WTC11 (cell line): ENCODE results near the gene CZIB. TPM values are rescaled to one million over a fixed set of nuclear protein-coding genes. Genes with fewer than 3 reads are reported as not detected.

Experiments
- ATAC-seq: fragments of 200-7000 bp; cut with Tn5 transposase; 2 replicates; pipeline ENCODE4 v1.10.0; 2021; ENCODE audit warnings: mild to moderate bottlenecking, moderate library complexity
- CTCF ChIA-PET: fragments of 300-600 bp; sonication (Branson Sonifier 250); formaldehyde crosslinking; loops from one replicate; lab custom pipeline; 2021; ENCODE audit warnings: antibody characterized with exemption; lab: Charles Lee
- POLR2A ChIA-PET: fragments of 350-600 bp; sonication (Branson Sonifier 250); formaldehyde crosslinking; loops from one replicate; lab custom pipeline; 2021; ENCODE audit warnings: antibody characterized with exemption; lab: Charles Lee
- DNase-seq: peaks from one replicate; pipeline ENCODE4 v3.0.0; 2021; ENCODE audit warnings: low spot score
- H3K27ac Mint-ChIP-seq: 2 replicates; pipeline ENCODE4 v1.8.0; 2021; ENCODE audit warnings: mixed read lengths
- H3K27me3 Mint-ChIP-seq: 2 replicates; pipeline ENCODE4 v1.8.0; 2021; ENCODE audit warnings: low read depth, mild to moderate bottlenecking, moderate library complexity, mixed read lengths
- H3K36me3 Mint-ChIP-seq: 2 replicates; pipeline ENCODE4 v1.8.0; 2021; ENCODE audit warnings: mixed read lengths
- H3K4me1 Mint-ChIP-seq: 2 replicates; pipeline ENCODE4 v1.8.0; 2022; ENCODE audit warnings: mixed read lengths
- H3K4me3 Mint-ChIP-seq: 2 replicates; pipeline ENCODE4 v1.8.0; 2021; ENCODE audit warnings: mild to moderate bottlenecking, moderate library complexity, mixed read lengths
- H3K9me3 Mint-ChIP-seq: 2 replicates; pipeline ENCODE4 v1.8.0; 2021; ENCODE audit warnings: mixed read lengths
- EMX1 ChIP-seq: fragments of 250-450 bp; sonication (Bioruptor Pico); IDR thresholded peaks from 2 replicates; pipeline ENCODE4 v1.8.0; 2021; ENCODE audit warnings: mild to moderate bottlenecking
- GABPB1 ChIP-seq: sonication (generic); formaldehyde crosslinking; IDR thresholded peaks from 2 replicates; pipeline ENCODE4 v1.8.1; 2023; ENCODE audit warnings: mild to moderate bottlenecking, missing genetic modification reagents
- GRHL2 ChIP-seq: fragments of 250-450 bp; sonication (Bioruptor Pico); IDR thresholded peaks from 2 replicates; pipeline ENCODE4 v1.8.0; 2022; ENCODE audit warnings: mild to moderate bottlenecking, moderate library complexity; ENCODE audit not compliant: insufficient replicate concordance, severe bottlenecking
- HMGA2 ChIP-seq: fragments of 250-450 bp; sonication (Bioruptor Pico); IDR thresholded peaks from 2 replicates; pipeline ENCODE4 v1.4.0; 2021; ENCODE audit warnings: mild to moderate bottlenecking, moderate library complexity
- NFYB ChIP-seq: sonication (generic); formaldehyde crosslinking; conservative IDR thresholded peaks from 2 replicates; pipeline ENCODE4 v1.8.0; 2022; ENCODE audit warnings: low read depth, missing genetic modification reagents
- PRRX2 ChIP-seq: fragments of 250-450 bp; sonication (Bioruptor Pico); IDR thresholded peaks from 2 replicates; pipeline ENCODE4 v1.8.0; 2021; ENCODE audit warnings: mild to moderate bottlenecking
- SMAD4 ChIP-seq: sonication (generic); formaldehyde crosslinking; IDR thresholded peaks from 2 replicates; pipeline ENCODE4 v1.8.0; 2022; ENCODE audit warnings: mild to moderate bottlenecking, missing genetic modification reagents
- SP1 ChIP-seq: sonication (generic); formaldehyde crosslinking; conservative IDR thresholded peaks from 2 replicates; pipeline ENCODE4 v1.8.1; 2022; ENCODE audit warnings: missing genetic modification reagents
- ZNF138 ChIP-seq: sonication (generic); formaldehyde crosslinking; conservative IDR thresholded peaks from 2 replicates; pipeline ENCODE4 v1.8.1; 2022; ENCODE audit warnings: mild to moderate bottlenecking, moderate library complexity, missing genetic modification reagents
- ZNF232 ChIP-seq: sonication (generic); formaldehyde crosslinking; IDR thresholded peaks from 2 replicates; pipeline ENCODE4 v1.8.0; 2022; ENCODE audit warnings: mild to moderate bottlenecking, missing genetic modification reagents
- ZNF317 ChIP-seq: sonication (generic); formaldehyde crosslinking; IDR thresholded peaks from 2 replicates; pipeline ENCODE4 v1.8.1; 2023; ENCODE audit warnings: low read depth, mild to moderate bottlenecking, moderate library complexity, missing genetic modification reagents, borderline replicate concordance
- total RNA-seq: library from RNA; stranded (reverse); gene quantifications from 3 replicates; pipeline ENCODE4 v1.2.3, GENCODE V29; 2021
- TF ChIP-seq, protein P1 (sequence below): sonication (generic); formaldehyde crosslinking; IDR thresholded peaks from 2 replicates; pipeline ENCODE4 v1.8.1; 2022; ENCODE audit warnings: mild to moderate bottlenecking, moderate library complexity, missing genetic modification reagents
- TF ChIP-seq, protein P2 (sequence below): fragments of 250-450 bp; sonication (Bioruptor Pico); IDR thresholded peaks from 2 replicates; pipeline ENCODE4 v1.9.0; 2021; ENCODE audit warnings: mild to moderate bottlenecking, borderline replicate concordance
- TF ChIP-seq, protein P3 (sequence below): sonication (generic); formaldehyde crosslinking; IDR thresholded peaks from 2 replicates; pipeline ENCODE4 v1.8.0; 2023; ENCODE audit warnings: missing genetic modification reagents, mild to moderate bottlenecking, borderline replicate concordance
- TF ChIP-seq, protein P4 (sequence below): sonication (generic); formaldehyde crosslinking; conservative IDR thresholded peaks from 2 replicates; pipeline ENCODE4 v1.8.1; 2023; ENCODE audit warnings: mild to moderate bottlenecking, low read depth, missing genetic modification reagents, moderate library complexity
- TF ChIP-seq, protein P5 (sequence below): sonication (generic); formaldehyde crosslinking; IDR thresholded peaks from 2 replicates; pipeline ENCODE4 v1.8.1; 2023; ENCODE audit warnings: mild to moderate bottlenecking, missing genetic modification reagents, moderate library complexity

CZIB gene
- total RNA-seq, 1 experiment from 2014 or later, result 41.6 TPM

DNA sequence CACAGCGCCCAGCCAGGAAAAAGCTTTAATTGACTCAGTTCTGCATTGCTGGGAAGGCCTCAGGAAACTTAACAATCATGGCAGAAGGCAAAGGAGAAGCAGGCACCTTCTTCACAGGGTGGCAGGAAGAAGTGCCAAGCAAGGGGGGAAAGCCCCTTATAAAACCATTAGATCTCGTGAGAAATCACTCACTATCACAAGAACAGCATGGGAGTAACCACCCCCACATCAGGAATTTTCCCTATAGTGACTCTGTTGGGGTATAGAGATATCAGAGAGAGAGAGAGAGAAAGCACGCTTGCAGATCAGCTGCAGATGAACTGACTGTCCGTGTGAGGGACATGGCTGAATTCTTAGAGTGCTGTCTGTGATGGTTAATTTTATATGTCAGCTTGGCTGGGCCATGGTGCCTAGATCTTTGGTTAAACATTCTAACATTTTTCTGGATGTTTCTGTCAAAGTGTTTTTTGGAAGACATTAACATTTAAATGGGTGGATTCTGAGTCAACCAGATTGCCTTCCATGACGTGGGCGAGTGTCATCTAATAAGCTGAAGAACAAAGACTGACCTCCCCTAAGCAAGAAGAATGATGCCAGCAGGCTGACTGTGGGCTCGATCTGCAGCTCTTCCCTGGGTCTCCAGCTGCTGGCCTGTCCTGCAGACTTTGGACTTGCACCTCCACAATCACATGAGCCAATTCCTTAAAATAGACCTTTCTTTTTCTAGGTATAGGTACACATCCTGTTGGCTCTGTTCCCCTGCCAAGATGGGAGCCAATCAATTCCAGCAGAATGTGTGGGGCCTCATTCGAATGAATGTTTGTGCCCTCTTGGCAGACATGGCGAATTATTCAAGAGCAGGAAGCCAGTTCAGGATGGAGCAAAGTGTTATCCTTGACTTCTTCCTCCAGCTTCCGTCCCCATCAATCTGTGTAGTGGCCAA lies 45.2 kb downstream of the CZIB start (continued):
- TF ChIP-seq, protein P1, sequence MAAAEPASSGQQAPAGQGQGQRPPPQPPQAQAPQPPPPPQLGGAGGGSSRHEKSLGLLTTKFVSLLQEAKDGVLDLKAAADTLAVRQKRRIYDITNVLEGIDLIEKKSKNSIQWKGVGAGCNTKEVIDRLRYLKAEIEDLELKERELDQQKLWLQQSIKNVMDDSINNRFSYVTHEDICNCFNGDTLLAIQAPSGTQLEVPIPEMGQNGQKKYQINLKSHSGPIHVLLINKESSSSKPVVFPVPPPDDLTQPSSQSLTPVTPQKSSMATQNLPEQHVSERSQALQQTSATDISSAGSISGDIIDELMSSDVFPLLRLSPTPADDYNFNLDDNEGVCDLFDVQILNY, result no peak
- TF ChIP-seq GABPB1 (CRISPR knock-in tag) (no peak), ZNF232 (CRISPR knock-in tag) (no peak), HMGA2 (CRISPR knock-in tag) (no peak), ZNF138 (CRISPR knock-in tag) (no peak), NFYB (CRISPR knock-in tag) (no peak), SMAD4 (CRISPR knock-in tag) (no peak), GRHL2 (CRISPR knock-in tag) (no peak), EMX1 (CRISPR knock-in tag) (no peak)
- TF ChIP-seq, protein P2, sequence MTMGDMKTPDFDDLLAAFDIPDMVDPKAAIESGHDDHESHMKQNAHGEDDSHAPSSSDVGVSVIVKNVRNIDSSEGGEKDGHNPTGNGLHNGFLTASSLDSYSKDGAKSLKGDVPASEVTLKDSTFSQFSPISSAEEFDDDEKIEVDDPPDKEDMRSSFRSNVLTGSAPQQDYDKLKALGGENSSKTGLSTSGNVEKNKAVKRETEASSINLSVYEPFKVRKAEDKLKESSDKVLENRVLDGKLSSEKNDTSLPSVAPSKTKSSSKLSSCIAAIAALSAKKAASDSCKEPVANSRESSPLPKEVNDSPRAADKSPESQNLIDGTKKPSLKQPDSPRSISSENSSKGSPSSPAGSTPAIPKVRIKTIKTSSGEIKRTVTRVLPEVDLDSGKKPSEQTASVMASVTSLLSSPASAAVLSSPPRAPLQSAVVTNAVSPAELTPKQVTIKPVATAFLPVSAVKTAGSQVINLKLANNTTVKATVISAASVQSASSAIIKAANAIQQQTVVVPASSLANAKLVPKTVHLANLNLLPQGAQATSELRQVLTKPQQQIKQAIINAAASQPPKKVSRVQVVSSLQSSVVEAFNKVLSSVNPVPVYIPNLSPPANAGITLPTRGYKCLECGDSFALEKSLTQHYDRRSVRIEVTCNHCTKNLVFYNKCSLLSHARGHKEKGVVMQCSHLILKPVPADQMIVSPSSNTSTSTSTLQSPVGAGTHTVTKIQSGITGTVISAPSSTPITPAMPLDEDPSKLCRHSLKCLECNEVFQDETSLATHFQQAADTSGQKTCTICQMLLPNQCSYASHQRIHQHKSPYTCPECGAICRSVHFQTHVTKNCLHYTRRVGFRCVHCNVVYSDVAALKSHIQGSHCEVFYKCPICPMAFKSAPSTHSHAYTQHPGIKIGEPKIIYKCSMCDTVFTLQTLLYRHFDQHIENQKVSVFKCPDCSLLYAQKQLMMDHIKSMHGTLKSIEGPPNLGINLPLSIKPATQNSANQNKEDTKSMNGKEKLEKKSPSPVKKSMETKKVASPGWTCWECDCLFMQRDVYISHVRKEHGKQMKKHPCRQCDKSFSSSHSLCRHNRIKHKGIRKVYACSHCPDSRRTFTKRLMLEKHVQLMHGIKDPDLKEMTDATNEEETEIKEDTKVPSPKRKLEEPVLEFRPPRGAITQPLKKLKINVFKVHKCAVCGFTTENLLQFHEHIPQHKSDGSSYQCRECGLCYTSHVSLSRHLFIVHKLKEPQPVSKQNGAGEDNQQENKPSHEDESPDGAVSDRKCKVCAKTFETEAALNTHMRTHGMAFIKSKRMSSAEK (CRISPR knock-in tag), result no peak
- TF ChIP-seq, protein P3, sequence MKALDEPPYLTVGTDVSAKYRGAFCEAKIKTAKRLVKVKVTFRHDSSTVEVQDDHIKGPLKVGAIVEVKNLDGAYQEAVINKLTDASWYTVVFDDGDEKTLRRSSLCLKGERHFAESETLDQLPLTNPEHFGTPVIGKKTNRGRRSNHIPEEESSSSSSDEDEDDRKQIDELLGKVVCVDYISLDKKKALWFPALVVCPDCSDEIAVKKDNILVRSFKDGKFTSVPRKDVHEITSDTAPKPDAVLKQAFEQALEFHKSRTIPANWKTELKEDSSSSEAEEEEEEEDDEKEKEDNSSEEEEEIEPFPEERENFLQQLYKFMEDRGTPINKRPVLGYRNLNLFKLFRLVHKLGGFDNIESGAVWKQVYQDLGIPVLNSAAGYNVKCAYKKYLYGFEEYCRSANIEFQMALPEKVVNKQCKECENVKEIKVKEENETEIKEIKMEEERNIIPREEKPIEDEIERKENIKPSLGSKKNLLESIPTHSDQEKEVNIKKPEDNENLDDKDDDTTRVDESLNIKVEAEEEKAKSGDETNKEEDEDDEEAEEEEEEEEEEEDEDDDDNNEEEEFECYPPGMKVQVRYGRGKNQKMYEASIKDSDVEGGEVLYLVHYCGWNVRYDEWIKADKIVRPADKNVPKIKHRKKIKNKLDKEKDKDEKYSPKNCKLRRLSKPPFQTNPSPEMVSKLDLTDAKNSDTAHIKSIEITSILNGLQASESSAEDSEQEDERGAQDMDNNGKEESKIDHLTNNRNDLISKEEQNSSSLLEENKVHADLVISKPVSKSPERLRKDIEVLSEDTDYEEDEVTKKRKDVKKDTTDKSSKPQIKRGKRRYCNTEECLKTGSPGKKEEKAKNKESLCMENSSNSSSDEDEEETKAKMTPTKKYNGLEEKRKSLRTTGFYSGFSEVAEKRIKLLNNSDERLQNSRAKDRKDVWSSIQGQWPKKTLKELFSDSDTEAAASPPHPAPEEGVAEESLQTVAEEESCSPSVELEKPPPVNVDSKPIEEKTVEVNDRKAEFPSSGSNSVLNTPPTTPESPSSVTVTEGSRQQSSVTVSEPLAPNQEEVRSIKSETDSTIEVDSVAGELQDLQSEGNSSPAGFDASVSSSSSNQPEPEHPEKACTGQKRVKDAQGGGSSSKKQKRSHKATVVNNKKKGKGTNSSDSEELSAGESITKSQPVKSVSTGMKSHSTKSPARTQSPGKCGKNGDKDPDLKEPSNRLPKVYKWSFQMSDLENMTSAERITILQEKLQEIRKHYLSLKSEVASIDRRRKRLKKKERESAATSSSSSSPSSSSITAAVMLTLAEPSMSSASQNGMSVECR (CRISPR knock-in tag), result no peak

DNA sequence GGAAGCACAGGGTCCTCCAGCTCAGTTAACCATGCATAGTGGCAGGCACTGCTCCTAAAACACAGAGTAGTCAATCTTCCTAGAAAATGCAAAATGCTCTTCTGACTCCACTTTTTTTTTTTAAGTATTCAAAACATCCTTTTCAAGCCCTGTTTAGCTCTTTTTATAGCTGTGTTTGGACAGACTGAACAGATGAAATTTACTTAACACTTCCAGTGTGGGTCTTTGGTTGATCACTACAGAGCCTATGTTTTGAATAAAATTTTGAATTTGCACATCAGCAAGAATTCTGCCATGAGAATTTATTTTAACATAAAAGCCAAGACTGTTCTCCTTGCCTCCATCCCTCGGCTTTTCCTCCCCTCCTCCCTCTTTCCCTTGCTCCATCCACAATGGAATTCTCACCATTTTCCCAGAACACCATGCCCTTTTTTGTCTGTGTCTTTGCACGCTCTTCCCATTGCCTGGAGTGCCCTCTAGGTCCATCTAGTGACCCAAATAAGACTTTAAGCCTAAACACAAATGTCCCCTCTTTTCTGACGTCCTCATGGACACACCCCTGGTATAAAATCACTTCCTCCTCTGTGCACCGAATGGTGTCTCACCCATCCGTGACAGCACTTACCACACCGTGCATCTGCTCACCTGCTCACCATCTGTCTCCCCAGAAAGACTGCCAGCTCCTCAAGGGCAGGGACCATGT lies 47.9 kb downstream of the CZIB start:
- ATAC-seq (peak; percentile 40), DNase-seq (no peak)
- Mint-ChIP-seq H3K36me3 (no peaks in the 10 kb centered on the region), H3K9me3 (no peaks in the 10 kb centered on the region), H3K27ac (no peak overlapping the region), H3K27me3 (peaks cover 3% of the 10 kb centered on the region; the same call in 1 of the 2 replicates), H3K4me1 (peaks cover 31% of the 10 kb centered on the region), H3K4me3 (no peak overlapping the region)
- ChIA-PET POLR2A (interaction anchor here (0.6 kb wide), 1 partner anchor 9 kb away, joined by 3 read pairs; no protein-coding TSS in a partner anchor), CTCF (interaction anchor here (0.9 to 3.7 kb wide), 7 partner anchors 9 to 312 kb away, joined by 3 to 17 read pairs (median 3); no protein-coding TSS in a partner anchor)
- TF ChIP-seq GRHL2 (CRISPR knock-in tag), result no peak
- TF ChIP-seq, protein P4, sequence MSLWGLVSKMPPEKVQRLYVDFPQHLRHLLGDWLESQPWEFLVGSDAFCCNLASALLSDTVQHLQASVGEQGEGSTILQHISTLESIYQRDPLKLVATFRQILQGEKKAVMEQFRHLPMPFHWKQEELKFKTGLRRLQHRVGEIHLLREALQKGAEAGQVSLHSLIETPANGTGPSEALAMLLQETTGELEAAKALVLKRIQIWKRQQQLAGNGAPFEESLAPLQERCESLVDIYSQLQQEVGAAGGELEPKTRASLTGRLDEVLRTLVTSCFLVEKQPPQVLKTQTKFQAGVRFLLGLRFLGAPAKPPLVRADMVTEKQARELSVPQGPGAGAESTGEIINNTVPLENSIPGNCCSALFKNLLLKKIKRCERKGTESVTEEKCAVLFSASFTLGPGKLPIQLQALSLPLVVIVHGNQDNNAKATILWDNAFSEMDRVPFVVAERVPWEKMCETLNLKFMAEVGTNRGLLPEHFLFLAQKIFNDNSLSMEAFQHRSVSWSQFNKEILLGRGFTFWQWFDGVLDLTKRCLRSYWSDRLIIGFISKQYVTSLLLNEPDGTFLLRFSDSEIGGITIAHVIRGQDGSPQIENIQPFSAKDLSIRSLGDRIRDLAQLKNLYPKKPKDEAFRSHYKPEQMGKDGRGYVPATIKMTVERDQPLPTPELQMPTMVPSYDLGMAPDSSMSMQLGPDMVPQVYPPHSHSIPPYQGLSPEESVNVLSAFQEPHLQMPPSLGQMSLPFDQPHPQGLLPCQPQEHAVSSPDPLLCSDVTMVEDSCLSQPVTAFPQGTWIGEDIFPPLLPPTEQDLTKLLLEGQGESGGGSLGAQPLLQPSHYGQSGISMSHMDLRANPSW (CRISPR knock-in tag), result no peak
- TF ChIP-seq ZNF317, result no peak
- no peak for TF ChIP-seq PRRX2 (CRISPR knock-in tag)
- no peak for TF ChIP-seq SP1 (CRISPR knock-in tag)
- TF ChIP-seq, protein P5, sequence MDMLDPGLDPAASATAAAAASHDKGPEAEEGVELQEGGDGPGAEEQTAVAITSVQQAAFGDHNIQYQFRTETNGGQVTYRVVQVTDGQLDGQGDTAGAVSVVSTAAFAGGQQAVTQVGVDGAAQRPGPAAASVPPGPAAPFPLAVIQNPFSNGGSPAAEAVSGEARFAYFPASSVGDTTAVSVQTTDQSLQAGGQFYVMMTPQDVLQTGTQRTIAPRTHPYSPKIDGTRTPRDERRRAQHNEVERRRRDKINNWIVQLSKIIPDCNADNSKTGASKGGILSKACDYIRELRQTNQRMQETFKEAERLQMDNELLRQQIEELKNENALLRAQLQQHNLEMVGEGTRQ (CRISPR knock-in tag), result no peak
